HG03442 (cell line): ENCODE results near the gene HMGCS2.
"Not testable (repeated sequence)": the region's sequence is repeated elsewhere in the genome, so short reads cannot be mapped to it uniquely, and the experiment has no call there.

Experiments
- ATAC-seq: cut with Tn5 transposase; IDR thresholded peaks from one replicate; pipeline ENCODE4 v1.9.1; 2021; ENCODE audit warnings: mild to moderate bottlenecking, moderate library complexity; ENCODE audit not compliant: unreplicated experiment

HMGCS2 gene

GRCh38 chr1:119731741-119732430, 36.8 kb downstream of the HMGCS2 start:
- no peak for ATAC-seq

DNA sequence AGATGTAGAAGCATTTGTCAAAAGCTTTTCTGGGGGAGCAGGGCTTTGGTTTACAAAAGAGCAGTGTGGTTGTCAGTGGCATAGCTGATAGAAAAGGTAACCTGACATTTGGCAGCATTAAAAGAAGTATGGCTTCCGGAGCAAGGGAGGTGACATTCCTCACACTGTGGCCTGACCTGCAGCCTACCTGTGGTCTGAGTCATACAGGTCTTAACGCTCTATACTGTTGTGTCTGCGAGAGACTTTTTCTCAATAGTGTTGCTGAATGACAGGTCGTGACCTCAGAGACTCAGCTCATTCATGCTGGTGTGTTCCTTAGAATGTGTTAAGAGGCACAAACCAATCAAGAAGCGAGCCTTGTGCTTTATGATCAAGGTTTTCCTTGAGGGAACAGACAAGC, 37.6 kb downstream of the HMGCS2 start:
- ATAC-seq: no peak

GRCh38 chr1:119729044-119729443, 39.7 kb downstream of the HMGCS2 start:
- no peak for ATAC-seq

DNA sequence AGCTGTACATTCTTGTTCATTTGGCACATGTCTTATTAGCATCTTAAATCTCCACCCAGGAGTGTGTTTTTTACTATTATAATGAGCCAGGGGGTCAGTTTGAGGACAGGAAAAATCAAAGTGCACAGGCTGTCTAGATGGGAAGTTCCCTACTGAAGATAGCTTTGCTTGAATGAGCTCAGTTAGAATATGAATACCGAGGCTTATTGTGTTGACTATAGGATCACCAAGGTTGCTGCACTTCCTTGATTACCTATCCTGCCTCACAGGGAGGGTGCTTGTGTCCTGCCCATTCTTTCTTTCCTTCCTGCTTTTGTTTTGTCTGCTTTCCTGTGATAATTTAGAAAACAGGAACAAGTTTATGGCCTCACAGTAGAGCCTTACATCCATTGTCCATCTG, 40.7 kb downstream of the HMGCS2 start:
- ATAC-seq: peak; percentile 57

DNA sequence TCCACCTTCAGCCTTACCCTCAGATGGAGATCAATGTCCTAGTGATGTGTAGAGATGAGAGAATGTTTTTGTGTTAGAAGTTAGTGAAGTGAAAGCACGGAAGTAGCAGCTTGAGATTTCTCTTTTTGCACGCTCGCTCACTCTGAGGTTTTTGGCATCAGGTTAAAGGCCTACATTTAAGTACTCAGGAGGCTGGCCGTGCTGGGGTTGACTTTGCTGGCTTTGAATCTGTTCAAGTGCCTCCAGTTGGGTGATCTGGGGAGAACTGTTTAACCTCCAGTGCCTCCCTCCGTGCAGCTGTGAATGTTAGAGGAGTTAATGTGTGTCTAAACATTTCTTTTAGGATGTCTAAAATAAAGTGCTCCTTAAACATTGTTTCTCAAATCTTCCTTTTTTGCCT, 43.1 kb downstream of the HMGCS2 start:
- ATAC-seq: no peak

- ATAC-seq: no peak
These were observed 44.0 kb downstream of the HMGCS2 start for GRCh38 chr1:119724611-119725218.

DNA sequence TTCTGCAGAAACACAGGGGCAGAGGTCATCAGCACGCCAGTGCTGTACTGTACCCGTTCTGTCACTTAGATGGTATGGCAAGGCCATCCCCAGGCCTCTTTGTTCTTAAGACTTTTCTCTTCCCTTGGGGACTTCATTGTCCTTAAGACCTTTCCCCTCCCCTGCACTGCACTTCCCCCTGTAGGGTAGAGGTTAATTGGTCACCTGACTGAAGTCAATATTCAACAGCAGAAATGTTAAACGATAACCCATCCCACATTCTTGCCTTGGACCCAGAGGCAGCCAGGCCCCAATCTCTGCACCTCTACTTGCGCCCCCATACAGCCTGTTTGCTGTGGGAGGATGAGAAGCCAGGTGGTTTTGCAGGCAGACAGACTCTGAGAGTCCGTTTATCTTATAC, 46.8 kb downstream of the HMGCS2 start:
- ATAC-seq: no peak

GRCh38 chr1:119720866-119721440, 47.8 kb downstream of the HMGCS2 start:
- no peak for ATAC-seq

- no peak for ATAC-seq
These were observed 49.7 kb downstream of the HMGCS2 start for GRCh38 chr1:119718972-119719371.

DNA sequence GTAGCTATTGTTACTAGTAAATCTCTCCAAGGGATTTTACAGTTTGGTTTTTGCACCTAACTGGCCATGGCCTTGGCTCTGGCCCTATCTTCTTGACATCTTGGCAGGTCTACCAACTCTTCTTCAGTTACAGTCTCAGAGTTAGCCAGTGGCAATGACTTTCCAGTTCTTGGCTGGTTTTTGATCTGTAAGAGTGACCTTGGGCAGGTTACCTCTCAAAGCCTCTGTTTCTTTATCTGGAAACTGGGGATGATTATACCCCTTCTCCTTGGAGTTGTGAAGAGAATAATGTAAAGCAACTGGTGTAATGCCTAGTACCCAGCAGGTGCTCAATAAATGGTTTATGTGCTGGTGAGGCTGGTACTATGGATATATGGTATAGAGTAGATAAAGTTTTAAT, 50.3 kb downstream of the HMGCS2 start:
- ATAC-seq: no peak

DNA sequence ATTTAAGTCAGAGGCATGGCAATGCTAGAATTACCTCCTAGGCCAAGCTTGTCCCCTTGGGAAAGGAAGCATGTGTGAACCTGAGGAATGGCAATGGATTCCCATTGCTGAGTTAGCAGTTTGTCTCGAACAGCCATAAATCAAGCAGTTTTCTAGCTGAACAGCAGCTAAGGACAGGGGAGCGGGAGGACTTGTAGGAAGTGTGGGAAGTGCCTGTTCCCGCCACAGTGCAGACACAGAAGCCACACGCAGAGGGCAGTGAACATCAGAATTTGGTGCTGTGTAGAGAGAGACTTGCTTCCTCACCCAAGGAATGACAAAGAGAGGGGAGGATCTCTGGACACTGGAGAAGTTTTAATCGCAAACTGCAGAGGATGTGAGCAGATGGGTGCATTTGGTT, 53.2 kb downstream of the HMGCS2 start:
- no peak for ATAC-seq

GRCh38 chr1:119714583-119714982, 54.1 kb downstream of the HMGCS2 start:
- no peak for ATAC-seq

DNA sequence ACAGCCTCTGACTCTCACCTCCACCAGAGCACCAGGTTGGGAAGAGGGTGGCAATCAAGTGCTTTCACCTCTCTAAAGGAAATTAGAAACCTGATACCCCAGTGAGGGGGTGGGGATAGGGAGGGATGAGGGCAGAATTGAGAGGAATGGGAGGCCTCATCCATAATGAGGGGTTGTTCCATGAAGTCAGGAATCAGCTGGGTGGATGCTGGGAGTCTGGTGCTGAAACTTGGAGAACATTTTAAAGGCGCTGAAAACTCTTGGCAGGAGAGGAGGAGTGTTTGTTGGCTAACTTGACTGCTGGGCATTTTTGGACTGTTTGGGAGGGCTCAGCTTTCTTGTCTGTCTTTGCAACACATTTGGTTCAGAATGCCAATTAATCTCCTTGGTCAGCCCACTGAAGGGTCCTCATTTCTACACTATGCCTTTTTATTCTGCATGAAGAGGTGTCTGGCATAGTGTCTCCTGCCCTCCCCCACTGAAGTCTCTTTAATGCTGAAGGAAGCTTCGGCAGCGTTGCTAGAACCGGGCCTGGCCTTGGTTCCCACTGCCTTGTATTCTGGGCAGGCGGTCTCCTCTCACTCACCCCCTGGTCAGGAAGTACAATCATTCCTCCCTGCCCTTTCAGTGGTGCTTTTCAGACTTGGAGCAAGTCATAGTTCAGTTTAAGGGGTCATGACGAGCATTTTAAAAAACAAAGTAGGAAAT, 54.8 kb downstream of the HMGCS2 start:
- no peak for ATAC-seq

DNA sequence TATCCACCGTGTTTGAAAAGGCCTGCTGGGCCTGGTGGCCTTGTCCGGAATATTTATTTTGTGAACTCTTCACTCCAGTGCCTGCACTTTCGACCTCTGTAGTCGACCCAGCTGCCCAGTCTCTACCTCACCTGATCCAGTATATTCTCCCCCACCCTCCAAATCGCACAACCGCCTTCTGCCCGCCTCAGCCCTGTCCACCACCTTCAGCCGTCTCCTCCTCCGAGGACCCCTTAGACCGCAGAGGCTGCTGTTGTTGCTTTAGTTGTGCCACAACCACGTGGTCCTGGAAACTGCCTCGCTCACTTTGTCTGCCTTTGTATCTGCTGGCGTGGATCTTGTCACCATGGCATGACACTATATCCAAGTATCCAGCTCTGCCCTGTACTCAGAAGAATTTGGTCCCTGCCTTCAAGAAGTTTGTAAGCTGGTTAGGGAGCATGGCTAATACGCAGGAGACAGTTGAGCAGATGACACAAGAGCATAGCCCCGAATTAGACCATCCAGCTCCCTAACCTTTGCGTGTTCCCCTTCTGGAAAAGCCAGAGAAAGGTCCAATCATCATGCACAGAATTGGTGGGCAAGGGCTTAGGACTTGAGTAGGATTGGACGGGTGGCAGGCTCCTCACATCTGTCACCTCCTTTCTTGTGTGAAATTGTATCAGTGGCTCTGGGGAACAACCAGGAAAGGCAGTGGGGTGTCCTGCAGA, 55.5 kb downstream of the HMGCS2 start:
- ATAC-seq: no peak

DNA sequence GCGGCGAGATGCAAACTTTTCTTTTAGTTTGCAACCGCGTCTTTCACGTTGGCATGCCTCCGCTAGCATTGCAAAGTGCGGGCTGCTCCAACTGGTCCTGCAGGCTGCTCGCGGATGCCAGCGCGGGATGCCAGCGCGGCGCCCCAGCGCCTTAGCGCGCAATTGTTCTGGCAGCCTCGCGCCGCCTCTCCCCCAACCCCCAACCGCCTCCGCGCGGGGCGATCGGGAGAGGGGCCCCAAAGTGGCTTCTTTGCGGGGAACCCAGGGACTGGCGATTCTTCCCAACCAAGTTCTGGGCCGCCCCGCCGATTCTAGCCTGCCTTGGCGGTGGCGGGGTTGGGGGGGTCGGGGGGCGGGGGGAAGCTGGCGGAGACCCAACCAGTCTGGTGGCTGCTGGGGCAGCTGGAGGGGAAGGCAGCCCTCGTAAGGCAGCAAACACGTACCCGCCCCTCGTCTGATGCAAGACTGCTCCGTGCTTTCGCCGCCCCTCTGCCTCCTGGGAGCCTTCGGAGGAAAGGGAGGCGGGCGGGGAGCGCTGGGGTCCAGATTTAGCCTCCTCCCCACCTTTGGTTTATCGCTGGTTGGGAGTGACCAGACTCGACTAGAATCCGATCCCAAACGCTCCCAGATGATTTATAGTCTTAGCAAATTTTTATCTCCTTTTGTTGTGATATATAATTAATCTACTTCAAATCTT, 56.2 kb downstream of the HMGCS2 start:
- ATAC-seq: no peak

DNA sequence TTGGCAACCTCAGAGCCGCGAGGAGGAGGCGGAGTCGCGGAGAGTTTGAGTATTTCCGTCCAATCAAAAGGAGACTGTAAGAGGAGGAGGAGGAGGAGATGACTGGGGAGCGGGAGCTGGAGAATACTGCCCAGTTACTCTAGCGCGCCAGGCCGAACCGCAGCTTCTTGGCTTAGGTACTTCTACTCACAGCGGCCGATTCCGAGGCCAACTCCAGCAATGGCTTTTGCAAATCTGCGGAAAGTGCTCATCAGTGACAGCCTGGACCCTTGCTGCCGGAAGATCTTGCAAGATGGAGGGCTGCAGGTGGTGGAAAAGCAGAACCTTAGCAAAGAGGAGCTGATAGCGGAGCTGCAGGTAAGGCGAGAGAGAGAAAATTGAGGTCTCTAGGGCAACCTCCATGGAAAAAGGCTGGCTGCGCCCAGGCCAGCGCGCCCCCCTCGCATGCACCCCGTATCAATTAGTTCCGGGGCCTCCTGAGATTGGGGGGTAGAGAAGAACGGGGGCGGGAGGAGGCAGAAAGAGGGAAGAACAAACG, 56.8 kb downstream of the HMGCS2 start, which contains the start of gene PHGDH:
Gene PHGDH, plus strand, starts transcription at position 131 of the 538 bp plus-strand sequence. Its CDS starts 89 bp downstream, at position 220.
- peak; percentile 75 for ATAC-seq

DNA sequence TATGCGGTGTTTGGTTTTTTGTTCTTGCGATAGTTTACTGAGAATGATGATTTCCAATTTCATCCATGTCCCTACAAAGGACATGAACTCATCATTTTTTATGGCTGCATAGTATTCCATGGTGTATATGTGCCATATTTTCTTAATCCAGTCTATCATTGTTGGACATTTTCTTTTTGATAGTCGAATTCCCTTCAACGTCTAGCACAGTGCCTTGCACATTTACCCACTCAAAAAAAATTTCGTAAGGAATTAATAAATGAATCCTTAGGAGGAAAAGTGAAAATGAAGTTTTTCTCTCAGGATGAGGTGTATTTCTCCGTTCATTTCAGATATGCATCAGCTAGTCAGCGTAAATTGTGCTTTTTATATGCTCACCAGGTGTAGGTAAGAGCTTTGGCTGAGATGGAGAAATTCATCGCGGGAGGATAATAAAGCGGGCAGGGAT, 57.3 kb downstream of the HMGCS2 start:
- not testable (repeated sequence) for ATAC-seq

GRCh38 chr1:119706599-119706998, 62.1 kb downstream of the HMGCS2 start:
- ATAC-seq: not testable (repeated sequence)

DNA sequence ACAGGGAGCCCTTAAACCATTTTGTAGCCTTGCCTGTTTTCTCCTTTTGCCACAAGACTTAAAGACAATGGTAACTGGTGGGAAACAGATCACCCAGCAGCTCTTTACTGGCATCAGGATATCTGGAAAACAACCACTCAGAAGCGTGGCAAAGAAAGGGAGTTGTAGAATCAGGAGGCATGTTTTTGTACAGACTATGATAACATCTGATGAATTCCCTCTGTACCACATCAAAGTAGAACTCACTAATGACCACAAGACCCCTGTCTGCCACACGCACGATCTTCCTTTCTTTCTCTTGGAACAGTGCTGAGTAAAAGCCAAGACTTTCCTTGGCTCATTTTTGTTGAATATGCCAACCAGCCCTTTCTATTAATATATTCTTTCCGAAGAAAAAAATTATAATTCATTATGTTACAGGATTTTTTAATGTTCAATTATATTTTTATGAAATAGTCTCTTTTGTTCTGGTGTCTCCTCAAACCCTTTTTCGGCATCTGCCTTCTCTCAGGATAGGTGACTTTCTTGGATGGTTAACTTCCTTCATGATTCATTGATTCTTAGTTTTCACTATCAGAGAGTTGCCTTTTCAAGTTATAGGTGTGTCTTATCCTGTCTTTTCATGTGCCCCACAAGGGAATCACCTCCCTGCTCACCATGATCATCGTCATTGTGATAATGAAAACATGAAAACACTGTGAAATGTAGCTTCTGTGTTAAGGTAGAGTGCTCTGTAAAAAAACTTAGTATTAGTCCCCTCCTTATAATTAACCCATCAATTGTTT, 64.8 kb downstream of the HMGCS2 start:
- no peak for ATAC-seq
